ENCODE measurements around the gene ST6GALNAC3. TPM values are rescaled to one million over a fixed set of nuclear protein-coding genes. Genes with fewer than 3 reads are reported as not detected.

ST6GALNAC3 gene
- total and polyA plus RNA-seq, 2 donors from 2014 or later: 8.8 to 15.8 TPM

GRCh38 chr1:76247261-76247852 is 172.8 kb downstream of the ST6GALNAC3 start:
- no peaks in the 10 kb centered on the region for H3K27me3 ChIP-seq (ENCODE audit: control insufficient read depth, insufficient read depth, low read length)
- no peaks in the 10 kb centered on the region for H3K9me3 ChIP-seq (ENCODE audit: control insufficient read depth in 2 of 3, insufficient read depth in 1 of 3, low read length in 3 of 3)
- intact Hi-C loops (cut with DNase I): no loop called here
- no peak overlapping the region for H3K27ac ChIP-seq (ENCODE audit: low read depth in 2 of 2, low read length in 2 of 2)
- no peak overlapping the region for H3K4me3 ChIP-seq (ENCODE audit: low read length in 3 of 3)
- no peaks in the 10 kb centered on the region for H3K4me1 ChIP-seq (ENCODE audit: control insufficient read depth in 2 of 3, insufficient read depth in 2 of 3, low read depth in 1 of 3, low read length in 3 of 3)
- FAIRE-seq: no peak
- TF ChIP-seq CTCF (IDR thresholded peaks at IDR 0.05; ENCODE audit: borderline replicate concordance, extremely low read depth, insufficient read depth): no peak
- H3K36me3 ChIP-seq (ENCODE audit: control insufficient read depth in 2 of 3, insufficient read depth in 3 of 3, low read length in 3 of 3): no peaks in the 10 kb centered on the region
- DNase-seq: peak in 1 of 5 donors; percentile 22
- no peak overlapping the region for H3K9ac ChIP-seq (ENCODE audit: low read length in 3 of 3)

- Histone ChIP-seq H3K9me3 (ENCODE audit: control insufficient read depth in 2 of 3, insufficient read depth in 1 of 3, low read length in 3 of 3) (no peaks in the 10 kb centered on the region), H3K27me3 (ENCODE audit: control insufficient read depth, insufficient read depth, low read length) (no peaks in the 10 kb centered on the region), H3K36me3 (ENCODE audit: control insufficient read depth in 2 of 3, insufficient read depth in 3 of 3, low read length in 3 of 3) (no peaks in the 10 kb centered on the region), H3K4me1 (ENCODE audit: control insufficient read depth in 2 of 3, insufficient read depth in 2 of 3, low read depth in 1 of 3, low read length in 3 of 3) (no peaks in the 10 kb centered on the region), H3K4me3 (ENCODE audit: low read length in 3 of 3) (no peak overlapping the region), H3K27ac (ENCODE audit: low read depth in 2 of 2, low read length in 2 of 2) (no peak overlapping the region), H3K9ac (ENCODE audit: low read length in 3 of 3) (no peak overlapping the region)
- TF ChIP-seq CTCF (IDR thresholded peaks at IDR 0.05; ENCODE audit: borderline replicate concordance, extremely low read depth, insufficient read depth): no peak
- intact Hi-C loops (cut with DNase I): no loop called here
- DNase-seq: peak in 1 of 5 donors; percentile 12
- no peak for FAIRE-seq
These were observed 175.7 kb downstream of the ST6GALNAC3 start for GRCh38 chr1:76250271-76250670.

DNA sequence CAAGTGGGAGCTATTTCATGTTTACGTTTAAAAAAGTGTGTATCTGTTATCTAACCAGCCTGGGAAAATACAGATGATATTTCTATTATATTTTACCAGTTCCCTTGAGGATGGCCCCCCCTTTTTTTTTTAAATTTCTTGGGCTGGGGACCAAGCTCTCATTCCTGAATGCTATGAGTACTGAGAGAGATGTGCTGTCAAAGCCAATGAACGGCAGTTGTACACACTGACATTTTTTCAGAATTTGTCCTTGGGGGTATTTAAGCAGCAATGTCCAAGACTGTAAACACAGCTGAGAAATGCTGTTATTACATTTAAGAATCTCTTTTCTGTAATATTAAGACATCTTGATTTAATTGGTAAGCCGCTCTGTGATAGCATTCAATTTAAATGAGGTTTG is 177.9 kb downstream of the ST6GALNAC3 start:
- Histone ChIP-seq H3K4me1 (ENCODE audit: control insufficient read depth in 2 of 3, insufficient read depth in 2 of 3, low read depth in 1 of 3, low read length in 3 of 3) (no peaks in the 10 kb centered on the region), H3K27me3 (ENCODE audit: control insufficient read depth, insufficient read depth, low read length) (no peaks in the 10 kb centered on the region), H3K9me3 (ENCODE audit: control insufficient read depth in 2 of 3, insufficient read depth in 1 of 3, low read length in 3 of 3) (no peaks in the 10 kb centered on the region), H3K4me3 (ENCODE audit: low read length in 3 of 3) (no peak overlapping the region), H3K27ac (ENCODE audit: low read depth in 2 of 2, low read length in 2 of 2) (no peak overlapping the region), H3K9ac (ENCODE audit: low read length in 3 of 3) (no peak overlapping the region), H3K36me3 (ENCODE audit: control insufficient read depth in 2 of 3, insufficient read depth in 3 of 3, low read length in 3 of 3) (no peaks in the 10 kb centered on the region)
- DNase-seq (no peak), FAIRE-seq (no peak)
- intact Hi-C loops (cut with DNase I): no loop called here
- no peak for TF ChIP-seq CTCF (IDR thresholded peaks at IDR 0.05; ENCODE audit: borderline replicate concordance, extremely low read depth, insufficient read depth)

Measured in kidney (tissue), 14 donors.